Suppressor macrophage treated with lipopolysaccharide for 1 hour (primary cell): ENCODE data around the gene DOK3.

Experiments
- DNase-seq, 3 donors: peaks; one replicate each; pipeline ENCODE4 v3.0.0-alpha.2; 2020 to 2022

DOK3 gene

GRCh38 chr5:177511796-177512675 is 2.4 kb upstream of the DOK3 start:
- DNase-seq, result no peak

GRCh38 chr5:177511181-177511580 is 1.6 kb upstream of the DOK3 start:
- DNase-seq, result peak in 2 of 3 donors; percentile 40 to 41

- DNase-seq, result peak; percentile 89 to 96 (median 95)
These were observed 984 bp upstream of the DOK3 start for GRCh38 chr5:177510567-177511053.

- peak in 2 of 3 donors; percentile 24 to 32 for DNase-seq
These were observed 453 bp upstream of the DOK3 start for GRCh38 chr5:177509991-177510566.

- DNase-seq, result peak; percentile 46 to 62 (median 51)
These were observed 789 bp downstream of the DOK3 start for GRCh38 chr5:177508837-177509236.

DNA sequence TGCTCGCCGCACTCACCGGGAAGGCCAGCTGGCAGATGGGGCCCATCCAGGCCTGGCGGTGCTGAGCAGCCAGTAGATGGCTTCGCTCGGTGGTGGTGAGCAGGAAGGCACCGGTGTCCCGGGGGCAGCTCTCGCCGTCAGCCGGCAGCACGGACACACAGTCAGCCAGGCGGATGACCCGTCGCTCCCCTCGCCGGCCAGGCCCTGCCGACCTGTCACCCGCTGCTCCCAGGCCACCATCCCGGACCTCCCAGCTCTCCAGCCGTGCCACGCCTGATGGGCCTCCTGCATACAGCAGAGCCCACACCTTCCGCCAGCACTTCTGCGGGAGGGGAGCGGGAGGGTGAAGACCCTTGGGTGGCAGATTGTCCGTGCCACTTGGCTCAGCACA is 1.4 kb downstream of the DOK3 start:
- DNase-seq, result peak in 1 of 3 donors; percentile 23

- peak; percentile 65 to 75 (median 66) for DNase-seq
These were observed 1.9 kb downstream of the DOK3 start for GRCh38 chr5:177507596-177508220.

- peak; percentile 40 to 53 (median 45) for DNase-seq
These were observed 2.5 kb downstream of the DOK3 start for GRCh38 chr5:177507165-177507564.

- no peak for DNase-seq
These were observed 4.6 kb downstream of the DOK3 start for GRCh38 chr5:177505075-177505474.

- DNase-seq, result no peak
These were observed 5.3 kb downstream of the DOK3 start for GRCh38 chr5:177504086-177505056.

DNA sequence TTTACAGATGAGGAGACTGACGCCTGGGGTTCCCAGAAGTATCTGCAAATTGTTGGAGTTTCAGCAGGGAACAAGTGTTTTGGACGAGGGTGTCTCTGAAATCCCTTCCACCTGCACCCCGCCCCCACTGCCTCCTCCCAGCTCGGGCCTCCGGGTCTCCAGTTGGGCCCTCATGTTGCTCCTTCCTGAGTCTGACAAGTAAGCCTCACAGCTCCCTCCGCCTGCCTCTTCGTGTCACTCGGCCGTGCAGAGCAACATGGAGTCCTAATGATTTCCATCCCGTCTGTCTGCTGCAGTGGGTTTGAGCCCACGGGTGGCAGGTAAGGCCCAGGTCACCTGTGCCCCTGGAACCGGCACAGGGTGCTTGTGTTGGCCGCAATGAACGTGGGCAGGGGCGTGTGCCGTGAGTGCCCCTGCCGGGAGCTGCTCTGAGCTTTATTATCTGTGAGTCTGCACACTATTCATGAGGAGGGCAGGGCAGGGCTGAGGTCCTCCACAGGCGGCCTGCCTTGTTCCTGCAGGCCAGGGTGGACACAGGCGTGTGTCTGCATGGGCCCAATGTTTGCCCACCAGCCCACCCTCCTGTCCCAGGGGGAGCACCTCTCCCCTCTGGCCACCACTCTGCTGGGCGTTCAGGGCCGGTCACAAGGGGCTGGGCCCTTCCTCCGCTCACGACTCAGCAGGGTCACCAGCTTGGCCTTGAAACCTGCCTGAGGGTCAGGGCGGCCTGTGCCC is 6.1 kb downstream of the DOK3 start:
- DNase-seq, result no peak

- no peak for DNase-seq
These were observed 6.7 kb downstream of the DOK3 start for GRCh38 chr5:177502886-177503285.

GRCh38 chr5:177501874-177502678 is 7.5 kb downstream of the DOK3 start:
- DNase-seq, result peak in 2 of 3 donors; percentile 27 to 51

GRCh38 chr5:177500685-177501522 is 8.7 kb downstream of the DOK3 start:
- DNase-seq, result peak; percentile 86 to 96 (median 90)

GRCh38 chr5:177499842-177500241 is 9.8 kb downstream of the DOK3 start:
- DNase-seq, result no peak

- peak in 1 of 3 donors; percentile 41 for DNase-seq
These were observed 11.4 kb downstream of the DOK3 start for GRCh38 chr5:177498013-177498787.

DNA sequence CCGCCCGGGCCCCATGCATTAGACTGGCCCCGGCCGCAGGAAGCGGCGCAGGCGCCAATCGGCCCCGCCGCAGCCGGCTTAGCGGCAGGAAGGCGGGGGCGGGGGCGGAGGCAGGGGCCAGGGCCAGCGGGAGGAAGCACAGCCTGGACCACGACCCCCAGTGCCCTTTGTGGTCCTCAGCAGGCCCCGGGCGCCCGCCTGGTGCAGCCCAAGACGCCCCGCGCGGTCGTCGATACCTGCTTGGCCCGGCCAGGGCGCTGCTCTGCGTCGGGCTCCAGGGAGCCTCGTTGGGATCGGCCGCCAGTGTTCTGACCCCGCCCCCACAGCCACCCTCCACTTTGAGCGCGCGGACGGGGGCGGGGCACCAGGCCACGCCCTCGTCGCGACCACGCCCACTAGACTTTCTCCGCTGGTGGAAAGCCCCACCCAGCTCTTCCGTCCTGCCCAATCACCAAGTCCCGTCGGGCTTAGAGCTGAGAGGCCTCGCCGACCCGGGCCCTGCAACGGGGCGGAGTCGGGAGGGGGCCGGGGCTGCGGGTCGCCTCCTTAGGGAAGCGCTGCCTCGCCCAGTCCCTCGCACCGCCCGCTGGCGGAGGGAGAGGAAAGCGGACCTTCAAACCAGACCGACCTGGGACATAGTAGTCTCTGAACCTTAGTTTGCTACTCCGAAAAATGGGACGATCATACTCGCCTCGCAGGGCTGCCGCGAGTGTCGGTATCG is 12.2 kb downstream of the DOK3 start, which contains the start of gene PDLIM7:
PDLIM7 (minus strand) TSS at position 313 of the 721 bp plus-strand sequence. CDS start 1,092 bp downstream, outside the sequence.
- DNase-seq, result peak; percentile 97 to 98 (median 98)

- peak; percentile 81 to 86 (median 81) for DNase-seq
These were observed 12.8 kb downstream of the DOK3 start for GRCh38 chr5:177496727-177497291.
